NCI-H1092 (cell line): Measurements from ENCODE around the gene FAF1.
"Not testable (repeated sequence)": the region's sequence is repeated elsewhere in the genome, so short reads cannot be mapped to it uniquely, and the experiment has no call there.

Experiments used
- DNase-seq: peaks from one replicate; lab custom pipeline; 2025; lab: John Stamatoyannopoulos, UW

Gene FAF1

DNA sequence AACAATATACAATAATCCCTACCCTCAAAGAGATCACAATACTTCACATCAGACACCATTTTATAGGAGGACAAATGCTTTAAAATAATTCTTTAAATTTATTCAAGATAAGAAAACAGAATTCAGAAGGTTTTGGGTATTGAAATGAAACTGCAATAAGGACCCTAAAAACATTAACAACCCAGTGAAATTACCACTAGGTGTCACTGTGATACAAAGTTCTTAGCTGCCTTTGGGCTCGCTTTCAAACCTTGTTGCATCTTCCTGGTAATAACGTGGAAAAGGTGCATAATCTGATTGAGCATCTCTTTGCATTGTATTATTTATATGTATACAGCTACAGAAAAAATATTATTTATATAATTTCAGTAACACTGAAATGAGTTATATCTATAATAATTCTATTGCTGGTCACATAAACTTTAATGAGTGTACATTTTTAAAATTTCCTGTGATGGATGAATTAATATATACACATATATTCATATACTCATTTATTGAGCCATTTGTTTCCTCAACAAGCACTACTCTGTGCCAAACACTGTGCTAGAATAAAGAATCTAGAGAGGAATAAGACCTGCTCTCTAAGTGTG is 185.2 kb downstream of the FAF1 start:
- peak; percentile 27 for DNase-seq

- no peak for DNase-seq
Measured at GRCh38 chr1:50766688-50767087, 193.4 kb downstream of the FAF1 start.

GRCh38 chr1:50756543-50756942 is 203.5 kb downstream of the FAF1 start:
- DNase-seq = not testable (repeated sequence)

GRCh38 chr1:50754764-50755163 is 205.3 kb downstream of the FAF1 start:
- not testable (repeated sequence) for DNase-seq

GRCh38 chr1:50750021-50750619 is 209.9 kb downstream of the FAF1 start:
- DNase-seq = no peak

- no peak for DNase-seq
Measured at GRCh38 chr1:50747394-50747793, 212.7 kb downstream of the FAF1 start.

- no peak for DNase-seq
Measured at GRCh38 chr1:50742523-50742922, 217.5 kb downstream of the FAF1 start.

- DNase-seq = no peak
Measured at GRCh38 chr1:50739125-50739524, 220.9 kb downstream of the FAF1 start.

DNA sequence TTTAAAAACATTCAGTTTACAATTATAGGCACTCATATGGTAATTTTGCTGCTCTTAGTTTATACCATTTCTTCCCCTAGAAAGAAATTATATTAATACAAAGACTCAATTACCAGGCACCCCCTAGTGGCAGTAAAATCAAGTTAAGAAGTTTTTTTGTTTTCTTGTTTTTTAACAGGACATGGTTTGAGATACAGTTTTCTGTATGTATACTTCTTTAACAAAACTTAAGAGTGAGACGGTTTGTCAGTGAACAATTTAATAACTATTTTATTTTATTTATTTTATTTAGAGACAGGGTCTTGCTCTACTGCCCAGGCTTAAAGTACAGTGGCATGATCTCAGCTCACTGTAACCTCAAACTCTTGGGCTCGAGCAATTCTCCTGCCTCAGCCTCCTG is 224.6 kb downstream of the FAF1 start:
- DNase-seq = no peak

DNA sequence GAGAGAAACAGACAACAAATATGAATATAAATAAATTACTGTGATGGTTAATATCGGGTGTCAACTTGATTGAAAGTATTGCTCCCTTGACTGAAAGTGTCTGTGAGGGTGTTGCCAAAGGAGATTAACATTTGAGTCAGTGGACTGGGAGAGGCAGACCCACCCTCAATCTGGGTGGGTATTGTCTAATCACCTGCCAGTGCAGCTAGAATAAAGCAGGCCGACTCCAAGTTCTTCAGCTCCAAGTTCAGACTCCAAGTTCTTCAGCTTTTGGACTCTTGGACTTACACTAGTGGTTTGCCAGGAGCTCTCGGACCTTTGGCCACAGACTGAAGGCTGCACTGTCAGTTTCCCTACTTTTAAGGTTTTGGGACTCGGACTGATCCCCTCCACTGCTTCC is 232.5 kb downstream of the FAF1 start:
- DNase-seq = not testable (repeated sequence)

- DNase-seq = no peak
Measured at GRCh38 chr1:50724626-50725286, 235.3 kb downstream of the FAF1 start.

GRCh38 chr1:50720457-50721053 is 239.5 kb downstream of the FAF1 start:
- no peak for DNase-seq

DNA sequence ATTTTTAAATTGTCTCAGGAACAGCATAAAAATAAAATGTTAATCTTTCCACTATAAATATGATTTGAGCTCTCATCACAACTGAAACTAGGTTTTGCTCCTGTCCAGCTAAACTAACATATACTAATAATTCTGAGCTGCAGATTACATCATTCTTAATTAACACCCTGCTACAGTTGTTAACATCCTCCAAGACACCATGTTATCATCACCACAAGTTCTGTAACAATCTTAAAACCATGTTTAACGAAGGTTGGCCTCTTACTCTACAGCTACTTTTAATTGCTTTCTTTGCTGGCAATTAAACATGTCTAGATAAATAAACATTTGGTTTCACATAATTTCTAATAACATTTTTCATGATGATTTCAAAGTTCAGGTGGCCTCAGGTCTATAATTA is 240.9 kb downstream of the FAF1 start:
- no peak for DNase-seq

GRCh38 chr1:50717327-50717726 is 242.7 kb downstream of the FAF1 start:
- DNase-seq = no peak

DNA sequence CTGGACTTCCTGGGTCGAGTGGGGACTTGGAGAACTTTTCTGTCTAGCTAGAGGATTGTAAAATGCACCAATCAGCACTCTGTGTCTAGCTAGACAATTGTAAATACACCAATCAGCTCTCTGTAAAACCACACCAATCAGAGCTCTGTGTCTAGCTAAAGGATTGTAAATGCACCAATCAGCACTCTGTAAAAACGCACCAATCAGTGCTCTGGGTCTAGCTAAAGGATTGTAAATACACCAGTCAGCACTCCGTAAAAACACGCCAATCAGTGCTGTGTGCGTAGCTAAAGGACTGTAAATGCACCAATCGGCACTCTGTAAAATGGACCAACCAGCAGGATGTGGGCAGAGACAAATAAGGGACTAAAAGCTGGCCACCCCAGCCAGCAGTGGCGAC is 243.6 kb downstream of the FAF1 start:
- not testable (repeated sequence) for DNase-seq

DNA sequence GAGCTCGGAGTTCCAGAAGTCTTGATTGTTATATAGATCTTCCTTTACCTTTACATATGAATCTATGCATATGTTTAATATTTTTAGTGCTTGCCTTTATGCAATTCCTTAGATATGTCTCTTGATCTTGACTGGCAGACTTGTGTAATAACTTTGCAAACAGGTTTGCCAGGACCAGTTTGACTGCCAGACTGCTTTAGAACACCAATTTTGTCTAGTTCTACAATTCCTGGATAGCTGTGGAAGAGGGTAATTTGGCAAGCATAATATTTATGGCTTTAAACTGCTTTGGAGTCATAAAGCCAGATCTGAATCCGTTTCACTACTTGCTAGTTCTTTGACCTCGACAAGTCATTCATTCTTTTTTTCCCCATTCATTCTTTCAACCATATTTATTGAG is 250.0 kb downstream of the FAF1 start:
- no peak for DNase-seq

DNA sequence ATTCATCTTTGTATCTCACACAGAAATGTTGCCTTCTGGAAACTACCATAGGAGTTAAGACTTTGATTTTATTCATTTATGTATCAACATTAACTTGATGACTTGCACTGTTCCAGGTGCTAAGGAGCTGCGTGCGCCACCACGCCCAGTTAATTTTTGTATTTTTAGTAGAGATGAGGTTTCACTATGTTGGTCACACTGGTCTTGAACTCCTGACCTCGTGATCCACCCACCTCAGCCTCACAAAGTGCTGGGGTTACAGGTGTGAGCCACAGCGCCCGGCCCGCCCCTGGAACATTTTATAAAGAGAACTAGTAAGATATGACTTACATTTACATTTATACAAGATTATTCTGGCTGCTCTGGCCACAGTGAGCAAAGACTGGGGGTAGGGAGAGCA is 252.2 kb downstream of the FAF1 start:
- no peak for DNase-seq

DNA sequence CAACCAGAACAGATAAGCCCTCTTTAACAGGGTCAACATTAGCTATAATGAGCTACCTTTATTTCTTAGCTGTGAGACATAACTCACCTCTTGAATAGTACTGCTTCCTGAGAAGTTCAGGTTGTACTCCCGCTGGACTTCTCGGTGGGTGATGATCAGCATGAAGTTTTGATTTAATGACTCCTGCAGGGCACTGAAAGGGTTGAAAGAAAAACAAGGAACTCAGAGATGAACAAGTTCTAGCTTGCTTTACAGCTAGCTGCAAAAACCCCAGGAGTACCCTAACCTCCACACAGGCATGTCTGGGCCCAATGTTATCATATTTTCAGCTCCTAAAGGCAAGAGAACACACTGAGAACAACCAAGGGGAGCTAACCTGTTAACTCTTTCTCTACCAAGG is 254.4 kb downstream of the FAF1 start:
- no peak for DNase-seq

GRCh38 chr1:50705041-50705440 is 255.0 kb downstream of the FAF1 start:
- no peak for DNase-seq

GRCh38 chr1:50704126-50704525 is 255.9 kb downstream of the FAF1 start:
- DNase-seq = peak; percentile 5

DNA sequence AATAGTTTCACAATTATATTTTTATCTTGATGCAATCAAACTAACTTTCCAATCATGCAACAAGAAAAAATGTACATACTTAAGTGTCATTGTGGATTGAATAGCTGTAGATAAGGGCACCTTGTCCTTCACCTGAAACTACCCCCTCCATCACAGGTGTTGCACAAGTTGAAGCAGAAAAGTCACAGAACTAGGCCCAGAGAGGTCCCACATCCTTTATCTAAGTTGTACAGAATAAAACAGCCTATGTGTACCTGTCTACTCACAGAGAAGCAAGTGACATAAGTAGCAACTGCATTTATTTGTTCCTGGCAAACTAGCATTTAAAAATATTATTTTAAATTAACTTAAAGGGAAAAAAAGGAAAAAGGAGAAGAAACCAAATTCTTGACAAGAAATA is 256.8 kb downstream of the FAF1 start:
- no peak for DNase-seq

DNA sequence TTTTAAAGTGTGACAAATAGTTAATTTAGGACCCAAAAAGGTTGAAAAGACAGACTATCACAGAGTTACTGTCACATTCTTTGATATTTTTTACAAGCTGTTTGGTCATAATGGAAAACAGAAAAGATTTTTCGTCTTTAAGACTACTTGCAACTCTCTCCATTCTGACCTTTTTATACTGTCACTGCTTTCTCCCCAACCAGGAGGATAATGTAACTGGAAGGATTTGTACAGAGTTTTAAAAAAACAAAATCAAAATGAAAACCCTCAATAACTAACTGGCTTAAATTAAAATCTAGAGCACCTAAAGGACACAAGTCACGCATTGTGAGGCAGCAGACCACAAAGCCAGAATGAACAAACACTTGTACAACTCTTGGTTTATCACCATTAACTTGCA is 257.7 kb downstream of the FAF1 start:
- no peak for DNase-seq

DNA sequence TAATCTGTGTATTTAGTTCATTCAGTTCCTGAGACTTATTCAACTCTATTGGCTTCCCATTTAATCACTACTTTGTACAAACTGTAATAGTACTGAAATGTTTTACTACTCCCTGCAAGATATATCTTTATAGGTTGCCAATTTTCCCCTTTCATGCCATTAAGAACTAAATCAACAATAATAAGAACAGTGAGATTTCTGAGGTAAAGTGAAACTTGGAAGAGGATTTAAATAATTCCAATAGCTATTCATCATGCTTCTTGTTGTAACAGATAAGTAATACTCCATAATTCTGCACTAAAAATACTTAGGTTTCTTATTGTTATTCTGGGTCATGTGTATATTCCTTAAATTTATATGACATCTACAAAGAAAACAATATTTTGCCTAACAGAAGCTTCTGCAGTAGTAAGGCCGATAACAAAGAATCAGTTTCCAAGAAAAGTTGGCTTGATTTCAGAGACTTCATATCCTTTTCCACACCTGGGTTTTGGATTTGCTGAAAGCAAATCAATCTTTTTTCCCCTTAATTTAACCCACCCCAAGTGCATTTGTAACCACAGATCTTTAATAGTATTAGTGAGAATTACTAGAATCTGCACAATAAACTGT is 258.3 kb downstream of the FAF1 start:
- no peak for DNase-seq
